CD4-positive, alpha-beta T cell treated with Interleukin-10 for 1 hour (primary cell): ENCODE results near the gene CEP126.

ENCODE experiments used
- DNase-seq: peaks from one replicate; pipeline ENCODE4 v3.0.0-alpha.2; 2020

The CEP126 gene, protein sequence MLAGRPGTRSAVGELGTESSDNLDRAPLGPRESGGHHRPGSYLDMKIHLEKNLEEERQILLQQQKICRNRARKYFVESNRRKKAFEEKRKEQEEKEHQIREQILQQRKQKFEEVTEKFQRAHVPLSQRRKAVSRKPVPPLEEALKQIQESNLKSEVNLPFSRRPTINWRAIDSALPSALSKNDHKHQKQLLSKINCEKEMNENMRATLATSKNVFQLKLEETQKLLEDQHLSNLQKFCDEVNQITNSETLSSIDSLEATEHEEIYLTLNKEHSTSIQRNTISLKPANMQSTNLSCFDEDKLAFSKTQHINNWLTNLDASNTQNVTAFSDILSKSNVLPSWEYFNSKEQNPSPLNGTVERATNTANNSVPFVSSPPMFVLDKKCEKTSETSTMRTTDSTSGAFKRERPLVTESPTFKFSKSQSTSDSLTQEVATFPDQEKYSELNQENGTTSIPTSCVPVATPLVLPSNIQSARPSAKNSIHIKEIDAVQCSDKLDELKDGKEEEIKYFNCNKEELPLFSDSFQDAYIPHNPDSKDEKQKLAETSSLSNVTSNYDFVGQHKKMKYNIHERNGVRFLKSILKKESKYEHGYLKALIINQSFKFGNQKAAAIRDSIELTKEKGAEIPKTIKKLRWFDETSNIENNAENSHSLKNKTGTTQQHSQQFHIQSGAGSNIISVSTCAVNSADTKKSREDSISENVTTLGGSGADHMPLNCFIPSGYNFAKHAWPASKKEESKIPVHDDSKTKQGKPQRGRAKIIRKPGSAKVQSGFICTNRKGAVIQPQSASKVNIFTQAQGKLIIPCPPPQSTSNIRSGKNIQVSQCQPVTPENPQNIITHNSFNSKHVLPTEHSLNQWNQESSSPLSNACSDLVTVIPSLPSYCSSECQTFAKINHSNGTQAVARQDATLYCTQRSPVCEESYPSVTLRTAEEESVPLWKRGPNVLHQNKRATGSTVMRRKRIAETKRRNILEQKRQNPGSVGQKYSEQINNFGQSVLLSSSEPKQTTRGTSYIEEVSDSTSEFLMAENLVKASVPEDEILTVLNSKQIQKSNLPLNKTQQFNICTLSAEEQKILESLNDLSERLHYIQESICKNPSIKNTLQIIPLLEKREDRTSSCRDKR

DNA sequence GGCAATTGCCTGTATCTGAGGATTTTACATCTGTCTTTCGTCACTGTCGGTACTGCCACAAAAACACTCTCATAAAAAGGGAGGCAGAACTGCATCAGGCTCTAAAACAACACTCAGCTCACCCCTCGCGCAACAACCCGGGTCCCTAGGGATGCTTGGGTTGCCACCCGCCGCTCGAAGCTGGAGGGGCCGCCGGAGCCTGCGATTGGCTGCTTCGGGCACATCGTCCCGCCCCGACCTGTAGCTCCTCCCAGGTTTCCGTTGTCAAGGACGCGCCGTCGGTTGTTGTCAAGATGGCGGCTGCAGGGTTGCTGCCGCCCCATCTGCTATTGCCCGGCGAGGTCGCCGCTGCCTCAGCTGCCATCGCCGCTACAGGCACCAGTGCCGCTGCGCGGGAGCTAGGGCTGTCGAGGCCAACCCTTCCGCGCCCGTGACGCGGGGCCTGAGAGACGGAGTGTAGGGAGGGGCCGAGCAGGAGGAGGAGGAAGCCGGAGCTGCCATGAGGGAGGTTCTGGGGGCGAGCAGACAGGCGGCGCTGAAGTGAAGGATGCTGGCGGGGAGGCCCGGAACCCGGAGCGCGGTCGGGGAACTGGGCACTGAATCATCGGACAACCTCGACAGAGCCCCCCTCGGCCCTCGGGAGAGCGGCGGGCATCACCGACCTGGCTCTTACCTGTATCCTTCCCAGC is at the start of gene CEP126:
Gene CEP126, plus strand, starts transcription at position 273 of the 689 bp plus-strand sequence. Its CDS starts 275 bp downstream, at position 548.
- peak; percentile 94 for DNase-seq

DNA sequence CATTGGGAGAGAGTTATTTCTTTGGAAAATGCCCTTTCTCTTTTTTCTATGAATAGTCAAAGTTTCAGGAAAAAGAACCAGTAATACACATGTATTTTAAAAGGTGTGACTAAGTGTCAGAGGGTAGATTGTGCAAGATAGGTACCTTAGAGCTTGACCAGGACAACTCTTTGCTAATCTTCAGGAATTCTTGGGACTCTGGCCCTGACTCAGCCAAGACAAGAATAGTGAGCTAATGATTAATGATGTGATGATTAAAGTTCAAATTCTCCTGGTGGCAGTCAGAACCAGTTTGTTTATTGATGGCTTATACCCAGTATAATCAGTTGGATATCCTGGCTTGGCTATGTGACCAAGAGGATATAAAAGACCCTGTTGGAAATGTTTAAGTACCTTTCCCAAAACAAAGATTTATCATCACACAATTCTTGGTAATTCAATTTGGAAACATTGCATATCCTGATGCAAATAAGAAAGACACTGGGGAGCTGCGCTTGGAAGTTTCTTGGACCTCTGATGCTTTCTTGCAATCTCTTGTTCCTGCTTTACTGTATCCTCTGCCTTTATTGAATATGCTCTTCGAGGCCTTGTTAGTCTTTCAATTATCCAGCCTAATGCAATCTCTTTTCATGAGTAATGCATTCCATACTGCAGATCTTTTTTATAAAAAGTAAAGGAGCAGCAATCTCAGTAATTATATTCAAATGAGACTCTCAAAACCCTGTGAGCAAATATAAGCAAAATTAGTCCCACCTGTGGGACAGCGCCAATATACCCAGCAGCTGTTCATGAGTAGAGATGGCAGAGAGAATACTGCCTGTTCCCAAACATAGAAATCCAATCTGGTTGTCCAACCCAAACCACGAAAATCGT is 48.0 kb upstream of the CEP126 start:
- DNase-seq = no peak

DNA sequence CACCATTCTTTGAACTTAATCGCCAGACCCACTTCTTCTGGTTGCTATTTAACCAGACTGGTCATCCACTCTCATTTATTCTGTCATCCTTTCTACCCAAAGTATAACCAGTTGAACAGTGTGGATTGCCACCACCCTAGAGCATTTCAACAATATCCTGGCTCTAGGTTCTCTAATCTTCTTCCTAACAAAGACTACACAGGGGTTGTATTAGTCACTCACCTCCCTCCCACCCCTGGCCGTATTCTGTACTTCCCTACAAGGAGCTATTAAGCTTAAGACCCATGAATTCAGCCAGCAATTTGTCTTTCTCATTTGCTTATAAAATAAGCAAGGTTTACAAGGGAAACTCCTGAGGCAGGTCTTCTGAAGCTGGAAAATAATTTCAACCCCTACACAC is 46.9 kb upstream of the CEP126 start:
- no peak for DNase-seq

DNA sequence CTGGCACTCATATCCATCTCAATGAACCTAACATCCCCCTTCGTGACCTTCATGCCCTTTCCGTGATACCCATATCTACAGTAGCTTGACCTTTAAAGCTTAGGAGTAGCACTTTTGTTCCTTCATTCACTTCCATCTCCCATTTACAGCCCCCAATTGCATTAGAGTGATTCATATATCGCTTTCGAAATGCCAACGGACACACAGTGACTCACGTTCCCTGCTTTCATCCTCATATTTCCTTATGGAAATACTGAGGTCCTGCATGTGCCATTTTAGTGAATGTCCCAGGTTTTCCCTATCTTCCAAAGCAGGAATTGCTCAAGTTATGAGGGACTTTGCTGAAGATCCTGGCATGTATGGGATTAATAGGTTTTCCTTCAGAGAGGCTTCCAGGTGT is 44.3 kb upstream of the CEP126 start:
- no peak for DNase-seq

DNA sequence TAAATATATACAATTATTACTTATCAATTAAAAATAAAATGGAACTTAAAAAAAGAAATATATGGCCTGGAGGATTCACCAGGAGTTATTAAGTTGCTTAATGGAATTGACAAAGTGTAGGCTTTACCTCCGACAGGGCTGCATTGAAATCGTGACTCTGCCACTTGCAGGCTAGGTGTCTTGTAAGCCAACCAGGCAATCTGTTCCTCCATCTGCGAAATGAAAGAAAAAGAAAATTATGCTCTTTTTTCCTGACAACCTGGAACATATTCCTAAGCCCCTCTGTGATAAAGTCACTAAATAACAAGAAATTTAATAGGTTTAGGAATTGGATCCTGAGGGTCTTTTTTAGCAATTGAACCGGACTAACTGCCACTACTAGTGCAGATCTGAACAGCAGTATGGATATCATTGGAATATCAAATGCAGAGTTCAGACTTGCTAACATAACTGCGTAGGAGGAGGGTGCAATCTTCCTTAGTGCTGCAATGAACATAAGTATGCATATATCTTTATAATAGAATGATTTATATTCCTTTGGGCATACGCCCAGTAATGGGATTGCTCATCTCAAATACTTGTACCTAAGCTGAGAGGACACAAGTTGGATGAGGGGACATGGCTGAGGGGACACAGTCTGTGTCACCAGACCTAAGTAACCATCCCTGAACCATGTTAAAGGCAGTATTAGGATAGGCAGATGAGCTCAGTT is 42.5 kb upstream of the CEP126 start:
- no peak for DNase-seq

DNA sequence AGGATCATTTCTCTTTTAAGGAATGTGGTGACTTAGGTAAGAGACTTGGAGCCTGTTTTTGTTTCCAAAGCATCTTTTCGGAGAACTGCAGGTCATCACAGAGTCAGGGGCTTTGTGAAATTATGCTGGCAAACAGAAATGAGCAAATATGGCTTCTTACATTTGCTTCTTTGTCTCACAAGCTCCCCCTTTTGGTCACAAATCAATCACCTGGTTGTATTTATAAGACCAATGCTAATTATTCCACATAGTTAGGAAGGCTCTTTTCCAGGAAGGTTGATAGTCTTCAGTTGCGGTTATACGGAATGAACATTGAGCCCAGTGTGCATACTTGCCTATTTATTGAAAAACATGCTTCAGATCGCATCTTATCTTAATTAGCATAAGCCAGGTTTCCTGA is 34.6 kb upstream of the CEP126 start:
- DNase-seq = peak; percentile 4

DNA sequence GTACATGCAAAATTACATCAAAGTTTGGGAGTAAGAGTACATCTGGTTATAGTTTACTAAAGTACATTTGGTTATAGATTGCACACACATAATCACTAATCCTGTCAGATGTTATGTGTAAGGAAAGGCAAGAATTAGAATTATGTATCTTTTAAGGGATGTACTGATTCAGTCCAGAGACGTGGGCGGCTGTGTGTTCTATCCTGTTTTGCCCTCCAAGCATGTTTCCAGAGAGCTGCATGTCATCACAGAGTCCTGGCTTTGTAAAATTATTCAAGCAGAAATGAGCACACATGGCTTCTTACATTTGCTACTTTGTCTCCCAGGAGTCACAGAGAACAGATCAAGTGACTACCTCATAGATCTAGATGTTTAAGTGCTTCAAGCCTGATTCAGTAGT is 33.2 kb upstream of the CEP126 start:
- DNase-seq = no peak

DNA sequence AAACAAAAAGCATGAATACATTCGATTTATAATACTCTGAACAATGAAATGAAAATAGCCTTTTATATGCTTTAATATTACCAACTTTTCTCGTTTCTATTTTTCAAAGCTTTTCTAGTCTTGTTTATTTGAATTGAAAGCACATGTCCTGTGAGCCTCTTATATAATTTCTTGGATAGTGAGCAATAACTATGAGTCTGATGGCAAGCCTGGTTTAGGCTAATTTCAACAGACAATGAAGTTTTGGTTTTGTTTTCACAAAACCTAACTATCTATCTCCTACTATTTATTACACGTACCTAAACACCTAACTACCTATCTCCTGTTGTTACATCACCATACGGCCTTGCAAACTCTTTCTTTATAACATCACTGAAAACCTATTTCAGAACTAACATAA is 29.2 kb upstream of the CEP126 start:
- DNase-seq = no peak

DNA sequence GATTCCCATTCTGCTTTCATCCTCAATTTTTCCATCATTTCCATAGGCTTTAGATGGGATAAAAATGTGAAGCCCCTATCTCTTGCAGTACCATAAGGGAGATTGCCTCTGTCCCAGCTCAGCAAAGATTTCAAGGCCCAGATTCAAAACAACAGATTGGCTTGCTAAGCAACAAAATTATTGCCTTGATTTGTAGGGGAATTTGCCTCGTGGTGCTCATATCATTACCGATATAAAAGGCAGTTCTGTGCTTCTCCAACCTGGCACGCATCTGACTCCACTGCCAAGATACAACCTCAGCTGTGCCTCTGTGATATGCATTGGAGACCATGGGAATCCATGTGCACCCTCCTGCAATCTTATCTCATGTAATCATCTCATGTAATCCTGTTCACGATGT is 25.0 kb upstream of the CEP126 start:
- DNase-seq = no peak

DNA sequence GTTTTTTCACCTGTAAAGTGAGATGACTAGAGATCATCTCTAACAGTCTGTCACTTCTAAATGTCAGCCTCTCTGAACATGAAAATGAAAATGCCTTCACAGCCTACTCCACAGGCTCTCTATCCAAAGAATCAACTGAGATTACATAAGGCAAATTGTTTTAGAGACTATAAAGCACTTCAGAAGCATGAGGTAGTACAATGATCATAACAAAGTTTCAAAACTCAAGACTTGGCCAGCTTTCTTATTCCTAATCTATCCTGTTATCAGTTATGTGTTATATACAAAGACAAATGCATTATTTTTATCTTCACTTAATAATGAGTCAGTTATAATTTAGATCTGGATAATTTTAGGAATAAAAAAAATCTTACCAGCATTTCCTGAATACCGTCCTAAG is 20.3 kb upstream of the CEP126 start:
- no peak for DNase-seq

DNA sequence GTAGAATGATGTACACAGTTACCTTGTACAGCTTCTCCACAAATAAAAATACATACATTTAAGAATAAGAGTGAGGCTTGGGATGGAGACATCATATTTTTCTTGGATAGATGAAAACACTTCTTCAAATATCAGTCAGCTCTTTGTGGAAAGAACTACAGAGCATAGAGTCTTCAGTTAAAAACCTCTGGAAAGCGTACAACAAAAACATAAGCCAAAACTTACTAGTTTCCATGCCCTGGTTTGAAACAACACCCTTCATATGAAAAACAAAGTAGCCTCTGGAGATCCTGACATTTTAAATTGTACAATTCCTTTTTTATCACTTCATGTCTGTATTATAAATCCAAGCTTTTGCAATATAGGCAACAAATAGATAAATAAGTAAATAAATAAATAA is 7.0 kb upstream of the CEP126 start:
- no peak for DNase-seq

DNA sequence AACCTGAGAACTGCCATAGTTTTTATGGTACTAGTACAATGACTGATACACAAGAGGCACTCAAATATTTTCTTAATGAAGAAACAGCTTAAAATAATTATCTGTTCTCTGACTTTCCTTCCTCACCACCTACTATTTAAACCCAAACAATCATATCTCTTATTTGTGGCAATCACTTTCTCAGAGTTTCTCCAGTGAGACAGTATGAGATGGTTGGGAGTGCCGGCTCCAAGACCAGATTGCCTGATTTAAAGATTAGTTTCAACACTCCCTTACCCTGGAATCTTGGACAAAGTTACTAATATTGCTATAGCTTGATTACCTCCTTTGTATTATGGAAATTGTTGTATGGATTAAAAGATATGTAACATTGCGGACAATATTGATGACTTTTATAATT is 5.7 kb upstream of the CEP126 start:
- DNase-seq = no peak

DNA sequence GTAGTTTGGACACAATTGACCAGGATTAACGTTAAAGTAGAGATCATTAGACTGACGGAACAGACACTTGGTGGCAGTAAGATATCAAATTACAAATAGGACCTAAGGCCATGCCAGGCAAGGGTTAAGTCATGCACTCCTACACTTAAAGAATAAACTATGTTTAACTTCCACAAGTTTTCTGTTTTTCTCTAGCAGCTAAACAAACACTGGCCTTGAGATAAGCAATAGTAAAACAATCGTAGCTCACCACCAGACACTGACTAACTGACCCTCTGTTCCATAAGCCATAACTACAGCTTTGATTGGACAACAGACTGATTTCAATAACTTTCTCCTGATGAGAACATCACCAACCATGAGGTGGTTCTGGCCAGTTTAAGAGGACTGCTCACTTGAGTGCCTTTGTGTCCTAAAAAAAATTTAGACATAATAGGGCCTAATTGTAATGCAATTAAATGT is 2.0 kb upstream of the CEP126 start:
- no peak for DNase-seq

DNA sequence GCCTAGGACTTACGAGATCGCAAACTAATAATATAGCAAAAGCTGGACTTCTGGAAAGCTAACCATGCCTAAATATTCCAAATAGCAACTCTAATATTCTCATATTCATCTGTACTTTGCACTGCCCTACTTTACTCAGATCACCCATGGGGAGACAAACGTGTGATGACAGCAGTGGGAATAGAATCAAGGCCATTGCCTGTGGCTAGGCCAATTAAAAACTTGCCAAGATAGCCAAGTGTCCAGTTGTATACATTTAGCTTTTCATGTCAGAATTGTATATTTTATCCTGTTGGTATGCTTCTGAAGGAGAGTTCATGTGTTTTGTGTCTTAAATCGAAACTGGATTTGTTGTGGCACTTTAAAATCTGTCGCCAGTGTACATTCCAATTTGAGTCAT is 1.2 kb upstream of the CEP126 start:
- DNase-seq = no peak

DNA sequence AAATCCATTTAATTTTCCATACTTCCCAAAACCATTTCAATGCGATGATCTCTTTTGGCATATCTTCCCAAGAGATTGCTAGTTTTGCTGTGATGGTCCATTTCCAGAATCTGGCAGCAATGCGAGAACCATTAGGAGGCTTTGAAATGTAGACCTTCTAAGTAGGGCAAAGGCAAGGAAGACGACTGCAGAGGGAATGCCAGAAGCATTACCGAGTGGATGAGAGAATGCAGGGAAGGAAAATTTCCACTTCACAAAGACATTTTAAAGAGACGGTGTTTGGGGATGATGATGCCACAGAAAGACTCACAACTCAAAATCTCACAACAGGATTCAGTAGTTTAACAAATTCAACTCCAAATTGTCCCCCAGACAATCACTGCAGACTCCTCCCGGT is 471 bp upstream of the CEP126 start:
- no peak for DNase-seq

DNA sequence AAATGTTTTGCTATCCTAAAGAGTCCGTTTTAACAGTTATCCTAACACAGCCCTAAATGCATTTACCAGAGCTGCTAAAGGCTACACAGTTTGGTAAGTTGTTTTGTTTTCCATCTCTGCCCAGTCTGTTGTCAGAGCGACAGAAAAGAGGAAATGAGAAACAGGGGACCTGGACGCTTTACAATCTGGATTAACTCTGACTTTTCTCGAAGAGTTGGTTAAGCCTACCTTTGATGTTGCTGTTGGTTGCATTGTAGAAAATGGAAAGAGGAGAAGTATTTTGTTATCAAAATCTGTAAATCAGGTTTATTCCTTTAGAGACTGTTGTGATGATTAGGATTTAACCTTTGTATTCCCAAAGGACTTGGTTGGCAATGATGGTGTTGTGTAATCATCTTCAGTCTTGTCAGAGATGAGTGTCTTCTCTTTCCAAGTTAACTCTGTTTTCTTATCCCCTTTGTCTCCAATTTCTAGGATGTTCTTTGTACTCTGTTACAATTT is 1.0 kb downstream of the CEP126 start:
- peak; percentile 13 for DNase-seq

DNA sequence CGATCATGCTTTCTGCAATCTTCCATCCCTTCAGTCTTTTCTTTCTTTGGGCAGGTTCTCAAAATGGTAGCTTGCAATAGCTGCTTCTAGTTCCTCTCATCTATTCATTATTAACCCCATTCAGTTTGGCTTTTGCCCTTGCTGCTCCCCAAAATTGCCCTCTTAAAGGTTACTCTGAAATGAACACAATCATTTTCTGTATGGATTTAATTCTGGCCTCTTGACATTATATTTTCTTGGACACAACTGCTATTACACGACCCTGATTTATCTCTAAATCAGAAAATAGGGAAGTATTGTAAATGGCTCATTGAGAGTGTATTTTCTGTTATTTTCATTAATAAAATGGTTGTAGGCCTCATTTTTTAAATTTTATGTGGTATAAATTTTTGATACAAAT is 1.6 kb downstream of the CEP126 start, which contains the start of gene ANGPTL5:
Gene ANGPTL5, minus strand, starts transcription at position 101 of the 400 bp plus-strand sequence. CDS start 8,613 bp downstream, outside the sequence.
- no peak for DNase-seq

DNA sequence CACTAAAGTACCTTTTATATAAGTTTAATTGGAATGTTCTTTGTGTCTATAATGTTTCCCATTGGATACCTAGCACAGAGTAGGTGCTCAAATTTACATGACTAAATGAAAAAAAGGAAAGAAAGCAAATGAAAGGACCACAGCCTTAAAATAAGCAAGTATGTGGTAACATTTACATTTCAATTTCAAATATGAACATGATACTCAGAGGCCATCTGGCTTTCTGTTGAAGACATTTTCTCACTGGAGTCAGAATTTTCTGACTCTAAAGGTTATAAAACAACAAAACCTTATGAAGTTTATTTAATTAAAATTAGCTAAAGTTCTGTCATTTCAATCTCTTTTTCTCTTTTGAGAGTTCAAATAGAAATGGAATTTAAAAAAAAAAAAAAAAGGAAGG is 2.4 kb downstream of the CEP126 start:
- DNase-seq = no peak

DNA sequence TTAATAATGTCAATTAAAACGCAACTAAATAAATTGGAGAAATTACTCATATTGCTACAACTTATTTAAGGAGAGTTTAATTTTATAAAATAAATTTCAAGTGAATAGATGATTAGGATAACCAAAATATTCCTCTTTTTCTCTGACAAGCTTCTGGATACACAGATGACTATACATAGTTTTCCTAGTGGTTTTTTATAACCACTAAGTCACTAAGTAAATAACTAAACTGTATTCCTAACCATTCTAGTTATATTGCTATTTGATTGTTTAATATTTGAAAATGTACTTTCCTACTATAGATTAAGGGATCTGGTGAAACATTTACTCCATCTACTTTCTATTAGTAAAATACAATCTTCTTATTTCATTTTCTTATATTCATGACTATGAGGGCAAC is 6.2 kb downstream of the CEP126 start:
- DNase-seq = no peak

DNA sequence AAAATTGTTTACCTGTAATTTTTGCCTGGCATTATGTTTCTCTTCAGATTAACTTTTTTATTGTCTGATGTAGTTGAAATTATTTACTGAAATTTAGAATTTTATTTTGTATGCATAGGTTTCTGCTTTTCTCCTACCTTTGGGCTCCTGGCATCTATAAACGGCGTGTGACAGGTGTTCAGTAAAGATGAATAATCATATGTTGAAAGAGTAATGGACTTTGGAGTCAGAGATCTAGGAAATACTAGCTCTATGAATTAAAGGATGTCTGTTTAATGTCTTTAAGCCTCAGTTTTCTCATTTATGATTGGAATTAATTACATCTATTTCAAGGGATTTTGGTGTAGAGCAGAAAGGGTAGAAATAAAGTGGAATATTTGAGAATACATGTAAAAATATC is 8.7 kb downstream of the CEP126 start:
- no peak for DNase-seq
